ENCODE data around the gene PPFIBP2. TPM values are rescaled to one million over a fixed set of nuclear protein-coding genes. Genes with fewer than 3 reads are reported as not detected.
"Not testable (repeated sequence)": the region's sequence is repeated elsewhere in the genome, so short reads cannot be mapped to it uniquely, and the experiment has no call there.

Gene PPFIBP2
- total and polyA plus RNA-seq, 2 donors (not counting 1 experiment from before 2014, with no cell fraction given) = 22.3 to 175 TPM

DNA sequence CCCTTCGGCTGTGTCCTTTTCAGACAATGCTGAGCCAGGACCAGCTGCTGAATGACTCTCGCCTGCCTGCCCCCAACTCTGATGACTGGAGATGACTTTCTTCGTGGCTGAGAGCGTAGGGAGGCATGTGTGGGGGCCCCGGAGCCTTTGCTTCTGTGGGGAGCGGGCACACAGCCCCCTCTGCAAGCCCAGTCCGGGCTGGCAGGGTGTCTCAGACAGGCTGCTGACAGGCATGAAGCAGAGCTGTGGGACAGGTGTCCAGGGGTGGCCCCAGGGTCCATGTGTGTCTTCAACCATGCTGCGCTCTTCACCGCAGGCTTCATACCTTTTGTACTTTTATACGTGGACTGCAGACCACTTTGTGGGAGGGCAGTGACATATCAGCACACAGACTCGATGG is 142.9 kb downstream of the PPFIBP2 start:
- Histone ChIP-seq H3K4me1 (ENCODE audit: control insufficient read depth in 2 of 2, insufficient read depth in 2 of 2, low read length in 2 of 2) (no peaks in the 10 kb centered on the region), H3K36me3 (replicated peaks in 1 of 2; ENCODE audit: control extremely low read depth in 1 of 2, control insufficient read depth in 1 of 2, extremely low read depth in 1 of 2, insufficient read depth in 2 of 2, low read length in 1 of 2) (peaks cover 0 to 44% of the 10 kb centered on the region in 2 experiments), H4K20me1 (ENCODE audit: control insufficient read depth, insufficient read depth, low read length, poor library complexity, severe bottlenecking) (no peaks in the 10 kb centered on the region), H3K9ac (ENCODE audit: low read length) (no peak overlapping the region), H3K4me3 (ENCODE audit: control extremely low read depth in 1 of 5, extremely low read depth in 1 of 5, insufficient read depth in 1 of 5, low read depth in 2 of 5, low read length in 4 of 5) (no peak overlapping the region), H3K27me3 (replicated peaks in 1 of 4; ENCODE audit: control extremely low read depth in 1 of 4, control insufficient read depth in 3 of 4, insufficient read depth in 4 of 4, low read length in 3 of 4) (no peaks in the 10 kb centered on the region), H2AFZ (ENCODE audit: insufficient read depth, low read depth, low read length, poor library complexity, severe bottlenecking) (no peak overlapping the region), H3K79me2 (ENCODE audit: control insufficient read depth, insufficient read depth, low read length) (no peaks in the 10 kb centered on the region), H3K4me2 (replicated peaks; ENCODE audit: low read depth, low read length, poor library complexity, severe bottlenecking) (no peak overlapping the region), H3K27ac (ENCODE audit: low read length in 2 of 2) (no peak overlapping the region), H3K9me3 (ENCODE audit: control extremely low read depth in 1 of 3, control insufficient read depth in 2 of 3, insufficient read depth in 1 of 3, low read length in 2 of 3) (peaks cover 0 to 4% (median 0%) of the 10 kb centered on the region in 3 donors)
- intact Hi-C loops (cut with micrococcal nuclease) = loop anchor here (2.0 kb wide), 1 partner anchor 304 kb away; no protein-coding TSS in a partner anchor
- Mint-ChIP-seq H3K27me3 (no peaks in the 10 kb centered on the region), H3K4me1 (no peaks in the 10 kb centered on the region), H3K27ac (no peak overlapping the region), H3K4me3 (no peak overlapping the region), H3K9me3 (ENCODE audit: insufficient read depth) (no peaks in the 10 kb centered on the region)
- ATAC-seq (ENCODE audit: low read depth) (no peak), DNase-seq (no peak)
- WGBS (ENCODE audit: insufficient coverage) = 92% methylated on average over 11 of the region's 11 CpGs
- TF ChIP-seq, protein P1, sequence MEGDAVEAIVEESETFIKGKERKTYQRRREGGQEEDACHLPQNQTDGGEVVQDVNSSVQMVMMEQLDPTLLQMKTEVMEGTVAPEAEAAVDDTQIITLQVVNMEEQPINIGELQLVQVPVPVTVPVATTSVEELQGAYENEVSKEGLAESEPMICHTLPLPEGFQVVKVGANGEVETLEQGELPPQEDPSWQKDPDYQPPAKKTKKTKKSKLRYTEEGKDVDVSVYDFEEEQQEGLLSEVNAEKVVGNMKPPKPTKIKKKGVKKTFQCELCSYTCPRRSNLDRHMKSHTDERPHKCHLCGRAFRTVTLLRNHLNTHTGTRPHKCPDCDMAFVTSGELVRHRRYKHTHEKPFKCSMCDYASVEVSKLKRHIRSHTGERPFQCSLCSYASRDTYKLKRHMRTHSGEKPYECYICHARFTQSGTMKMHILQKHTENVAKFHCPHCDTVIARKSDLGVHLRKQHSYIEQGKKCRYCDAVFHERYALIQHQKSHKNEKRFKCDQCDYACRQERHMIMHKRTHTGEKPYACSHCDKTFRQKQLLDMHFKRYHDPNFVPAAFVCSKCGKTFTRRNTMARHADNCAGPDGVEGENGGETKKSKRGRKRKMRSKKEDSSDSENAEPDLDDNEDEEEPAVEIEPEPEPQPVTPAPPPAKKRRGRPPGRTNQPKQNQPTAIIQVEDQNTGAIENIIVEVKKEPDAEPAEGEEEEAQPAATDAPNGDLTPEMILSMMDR (IDR thresholded peaks at IDR 0.05) = no peak
- no peak for TF ChIP-seq EZH2 (IDR thresholded peaks at IDR 0.05; ENCODE audit: borderline replicate concordance, insufficient read depth, low read depth, low read length, poor library complexity, severe bottlenecking)
- CTCF ChIA-PET = interaction anchor here (0.8 to 1.9 kb wide), 14 partner anchors 8 to 559 kb away, joined by 3 to 27 read pairs (median 4); partner anchors contain the start of gene PPFIBP2
- POLR2A ChIA-PET = interaction anchor here (1.0 kb wide), 1 partner anchor 17 kb away, joined by 6 read pairs; the partner anchor contains the start of gene CYB5R2

DNA sequence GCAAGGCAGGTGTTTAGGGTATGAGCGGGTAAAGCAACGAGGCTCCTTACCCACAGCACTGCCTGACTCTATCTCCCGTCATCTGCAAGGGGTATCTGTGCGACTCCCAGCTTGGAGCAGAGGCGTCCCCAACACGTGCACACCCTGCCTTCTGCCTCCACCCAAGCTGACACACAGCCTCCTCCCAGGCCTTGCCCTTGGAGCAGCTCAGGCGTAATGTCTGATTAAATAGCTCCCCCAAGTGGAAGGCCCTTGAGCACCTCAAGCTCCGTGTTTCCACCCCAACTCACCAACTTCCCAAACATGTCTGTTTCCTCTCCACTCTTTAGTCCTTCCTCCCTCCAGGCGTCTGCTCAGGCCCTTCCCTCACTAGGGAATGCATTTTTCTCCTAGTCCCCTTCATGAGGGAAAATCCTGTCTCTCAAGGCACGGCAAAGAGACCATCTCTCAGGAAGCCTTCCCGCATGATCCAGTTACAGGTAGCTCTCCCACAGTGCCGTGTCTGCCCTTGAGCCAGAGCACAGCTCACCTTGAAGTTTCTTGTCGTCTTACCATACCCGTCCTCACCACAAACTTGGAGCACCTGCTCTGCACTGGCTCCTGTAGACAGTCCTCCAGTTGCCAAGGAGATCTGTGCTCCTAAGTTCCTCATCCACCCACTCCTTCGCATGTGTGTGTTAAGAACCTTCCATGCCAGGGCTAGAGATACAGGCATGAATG is 143.7 kb downstream of the PPFIBP2 start:
- ChIA-PET POLR2A (interaction anchor here (1.0 kb wide), 1 partner anchor 16 kb away, joined by 6 read pairs; the partner anchor contains the start of gene CYB5R2), CTCF (interaction anchor here (0.8 to 1.9 kb wide), 12 partner anchors 8 to 559 kb away, joined by 3 to 27 read pairs (median 4); partner anchors contain the start of gene PPFIBP2)
- H3K79me2 ChIP-seq (ENCODE audit: control insufficient read depth, insufficient read depth, low read length) = no peaks in the 10 kb centered on the region
- Mint-ChIP-seq H3K9me3 (ENCODE audit: insufficient read depth) (no peaks in the 10 kb centered on the region), H3K4me3 (no peak overlapping the region), H3K27ac (no peak overlapping the region), H3K4me1 (no peaks in the 10 kb centered on the region), H3K27me3 (no peaks in the 10 kb centered on the region)
- ATAC-seq (ENCODE audit: low read depth) (peak; percentile 39), DNase-seq (peak; percentile 41)
- TF ChIP-seq, protein P1 (IDR thresholded peaks at IDR 0.05) = no peak
- TF ChIP-seq EZH2 (IDR thresholded peaks at IDR 0.05; ENCODE audit: borderline replicate concordance, insufficient read depth, low read depth, low read length, poor library complexity, severe bottlenecking) = no peak
- no peak overlapping the region for H2AFZ ChIP-seq (ENCODE audit: insufficient read depth, low read depth, low read length, poor library complexity, severe bottlenecking)
- H4K20me1 ChIP-seq (ENCODE audit: control insufficient read depth, insufficient read depth, low read length, poor library complexity, severe bottlenecking) = no peaks in the 10 kb centered on the region
- peaks cover 0 to 4% (median 0%) of the 10 kb centered on the region in 3 donors for H3K9me3 ChIP-seq (ENCODE audit: control extremely low read depth in 1 of 3, control insufficient read depth in 2 of 3, insufficient read depth in 1 of 3, low read length in 2 of 3)
- H3K4me3 ChIP-seq (ENCODE audit: control extremely low read depth in 1 of 5, extremely low read depth in 1 of 5, insufficient read depth in 1 of 5, low read depth in 2 of 5, low read length in 4 of 5) = no peak overlapping the region
- 77% methylated on average over 14 of the region's 15 CpGs for WGBS (ENCODE audit: insufficient coverage)
- H3K4me1 ChIP-seq (ENCODE audit: control insufficient read depth in 2 of 2, insufficient read depth in 2 of 2, low read length in 2 of 2) = no peaks in the 10 kb centered on the region
- no peak overlapping the region for H3K9ac ChIP-seq (ENCODE audit: low read length)
- no peak overlapping the region for H3K27ac ChIP-seq (ENCODE audit: low read length in 2 of 2)
- H3K4me2 ChIP-seq (replicated peaks; ENCODE audit: low read depth, low read length, poor library complexity, severe bottlenecking) = no peak overlapping the region
- H3K36me3 ChIP-seq (replicated peaks in 1 of 2; ENCODE audit: control extremely low read depth in 1 of 2, control insufficient read depth in 1 of 2, extremely low read depth in 1 of 2, insufficient read depth in 2 of 2, low read length in 1 of 2) = peaks cover 0 to 36% of the 10 kb centered on the region in 2 experiments
- H3K27me3 ChIP-seq (replicated peaks in 1 of 4; ENCODE audit: control extremely low read depth in 1 of 4, control insufficient read depth in 3 of 4, insufficient read depth in 4 of 4, low read length in 3 of 4) = no peaks in the 10 kb centered on the region
- intact Hi-C loops (cut with micrococcal nuclease) = loop anchor here (2.0 kb wide), 1 partner anchor 305 kb away; no protein-coding TSS in a partner anchor

DNA sequence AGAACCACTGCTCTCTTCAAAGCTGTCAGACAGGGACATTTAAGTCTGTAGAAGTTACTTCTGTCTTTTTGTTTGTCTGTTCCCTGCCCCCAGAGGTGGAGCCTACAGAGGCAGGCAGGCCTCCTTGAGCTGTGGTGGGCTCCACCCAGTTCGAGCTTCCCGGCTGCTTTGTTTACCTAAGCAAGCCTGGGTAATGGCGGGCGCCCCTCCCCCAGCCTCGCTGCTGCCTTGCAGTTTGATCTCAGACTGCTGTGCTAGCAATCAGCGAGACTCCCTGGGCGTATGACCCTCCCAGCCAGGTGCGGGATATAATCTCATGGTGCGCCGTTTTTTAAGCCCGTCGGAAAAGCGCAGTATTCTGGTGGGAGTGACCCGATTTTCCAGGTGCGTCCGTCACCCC is 149.7 kb downstream of the PPFIBP2 start:
- H3K27ac Mint-ChIP-seq; H3K4me3 Mint-ChIP-seq; intact Hi-C loops (cut with micrococcal nuclease): not testable (repeated sequence)

More for the DNA sequence above, 149.7 kb downstream of the PPFIBP2 start:
- H3K9ac ChIP-seq (ENCODE audit: low read length); H3K9me3 Mint-ChIP-seq (ENCODE audit: insufficient read depth); H3K4me2 ChIP-seq (replicated peaks; ENCODE audit: low read depth, low read length, poor library complexity, severe bottlenecking); H2AFZ ChIP-seq (ENCODE audit: insufficient read depth, low read depth, low read length, poor library complexity, severe bottlenecking); DNase-seq; ATAC-seq (ENCODE audit: low read depth); H3K27ac ChIP-seq (ENCODE audit: low read length in 2 of 2); H3K4me1 Mint-ChIP-seq; H4K20me1 ChIP-seq (ENCODE audit: control insufficient read depth, insufficient read depth, low read length, poor library complexity, severe bottlenecking); H3K9me3 ChIP-seq (ENCODE audit: control extremely low read depth in 1 of 3, control insufficient read depth in 2 of 3, insufficient read depth in 1 of 3, low read length in 2 of 3); H3K4me3 ChIP-seq (ENCODE audit: control extremely low read depth in 1 of 5, extremely low read depth in 1 of 5, insufficient read depth in 1 of 5, low read depth in 2 of 5, low read length in 4 of 5); POLR2A ChIA-PET; H3K27me3 ChIP-seq (replicated peaks in 1 of 4; ENCODE audit: control extremely low read depth in 1 of 4, control insufficient read depth in 3 of 4, insufficient read depth in 4 of 4, low read length in 3 of 4); H3K36me3 ChIP-seq (replicated peaks in 1 of 2; ENCODE audit: control extremely low read depth in 1 of 2, control insufficient read depth in 1 of 2, extremely low read depth in 1 of 2, insufficient read depth in 2 of 2, low read length in 1 of 2); H3K4me1 ChIP-seq (ENCODE audit: control insufficient read depth in 2 of 2, insufficient read depth in 2 of 2, low read length in 2 of 2); H3K27me3 Mint-ChIP-seq; H3K79me2 ChIP-seq (ENCODE audit: control insufficient read depth, insufficient read depth, low read length); CTCF ChIA-PET: not testable (repeated sequence)
- 100% methylated on average over 4 of the region's 16 CpGs for WGBS (ENCODE audit: insufficient coverage)

All from B cell (primary cell).